NCI-H2171 treated with DMSO at 0.1 percent for 48 hours (cell line): Measurements from ENCODE around the gene ARMC3.
"Not testable (repeated sequence)": the region's sequence is repeated elsewhere in the genome, so short reads cannot be mapped to it uniquely, and the experiment has no call there.

Experiments used
- DNase-seq: peaks from one replicate; lab custom pipeline; 2025; lab: John Stamatoyannopoulos, UW

Gene ARMC3

GRCh38 chr10:22929053-22929452, 1.2 kb downstream of the ARMC3 start:
- not testable (repeated sequence) for DNase-seq

GRCh38 chr10:22931948-22932347, 4.1 kb downstream of the ARMC3 start:
- DNase-seq, result no peak

GRCh38 chr10:22932626-22933370, 4.9 kb downstream of the ARMC3 start:
- DNase-seq, result no peak

- DNase-seq, result no peak
Observed at GRCh38 chr10:22934726-22935125, 6.9 kb downstream of the ARMC3 start.

- no peak for DNase-seq
Observed at GRCh38 chr10:22942437-22942836, 14.6 kb downstream of the ARMC3 start.

- DNase-seq, result no peak
Observed at GRCh38 chr10:22945934-22946673, 18.3 kb downstream of the ARMC3 start.

- no peak for DNase-seq
Observed at GRCh38 chr10:22954970-22955369, 27.1 kb downstream of the ARMC3 start.

GRCh38 chr10:22958338-22958737, 30.5 kb downstream of the ARMC3 start:
- DNase-seq, result no peak

- no peak for DNase-seq
Observed at GRCh38 chr10:22959292-22959691, 31.4 kb downstream of the ARMC3 start.

GRCh38 chr10:22959950-22960349, 32.1 kb downstream of the ARMC3 start:
- DNase-seq, result no peak

- no peak for DNase-seq
Observed at GRCh38 chr10:22962817-22963216, 35.0 kb downstream of the ARMC3 start.

- DNase-seq, result no peak
Observed at GRCh38 chr10:22969704-22970103, 41.9 kb downstream of the ARMC3 start.

- DNase-seq, result no peak
Observed at GRCh38 chr10:22976534-22976933, 48.7 kb downstream of the ARMC3 start.

GRCh38 chr10:22977751-22978150, 49.9 kb downstream of the ARMC3 start:
- DNase-seq, result no peak

- peak; percentile 10 for DNase-seq
Observed at GRCh38 chr10:22978287-22978686, 50.4 kb downstream of the ARMC3 start.

- DNase-seq, result no peak
Observed at GRCh38 chr10:22978918-22979317, 51.1 kb downstream of the ARMC3 start.

GRCh38 chr10:22980822-22981221, 53.0 kb downstream of the ARMC3 start:
- no peak for DNase-seq

- no peak for DNase-seq
Observed at GRCh38 chr10:22984066-22984465, 56.2 kb downstream of the ARMC3 start.

GRCh38 chr10:22986771-22987542, 59.1 kb downstream of the ARMC3 start:
- peak; percentile 22 for DNase-seq

- DNase-seq, result peak; percentile 63
Observed at GRCh38 chr10:22988581-22989360, 60.9 kb downstream of the ARMC3 start.

- no peak for DNase-seq
Observed at GRCh38 chr10:22990443-22990842, 62.6 kb downstream of the ARMC3 start.

GRCh38 chr10:22992075-22992474, 64.2 kb downstream of the ARMC3 start:
- DNase-seq, result no peak
